ENCODE data around the gene SLC9A5.

The SLC9A5 gene

DNA sequence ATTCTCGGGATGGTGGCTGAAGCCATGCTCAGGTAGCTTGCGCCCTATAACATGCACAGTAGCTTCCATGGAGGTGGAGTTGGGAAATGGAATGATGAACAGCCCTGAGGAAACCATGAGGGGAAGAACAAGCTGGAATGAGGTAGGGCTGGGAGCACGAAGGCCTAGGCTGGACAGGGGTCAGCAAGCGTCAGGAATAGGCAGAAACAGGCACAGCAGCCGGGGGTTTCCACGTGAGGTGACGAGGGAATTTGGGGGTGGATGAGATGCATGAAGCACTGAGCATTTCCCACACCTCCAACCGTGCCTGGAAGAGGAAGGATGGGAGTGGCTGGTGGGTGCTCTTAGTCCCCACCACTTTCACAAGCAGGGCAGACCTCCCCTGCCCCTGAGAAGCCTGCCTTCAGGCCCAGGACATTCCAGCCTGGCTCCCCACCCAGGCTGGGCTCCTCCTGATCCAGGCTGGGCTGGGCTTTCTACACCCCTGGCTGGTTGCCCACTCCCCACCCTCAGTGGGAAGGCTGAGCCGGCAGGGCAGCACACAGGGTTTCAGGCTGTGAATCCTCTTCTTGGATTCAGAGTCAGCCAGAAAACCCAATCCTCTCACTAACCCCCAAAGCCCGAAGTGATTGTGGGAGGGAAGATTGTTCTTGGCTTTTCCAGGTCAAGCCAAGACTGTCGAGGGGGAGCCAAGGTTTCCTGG is 52.5 kb downstream of the SLC9A5 start:
- Histone ChIP-seq H3K9me3 (ENCODE audit: control insufficient read depth, insufficient read depth, low read length) (no peaks in the 10 kb centered on the region), H3K4me3 (ENCODE audit: low read length) (no peak overlapping the region), H3K27ac (ENCODE audit: low read length) (no peak overlapping the region), H3K36me3 (ENCODE audit: control insufficient read depth, insufficient read depth, low read length) (no peaks in the 10 kb centered on the region), H3K27me3 (ENCODE audit: control insufficient read depth, insufficient read depth, low read length) (no peaks in the 10 kb centered on the region), H3K4me1 (ENCODE audit: control insufficient read depth, insufficient read depth, low read length) (no peaks in the 10 kb centered on the region)
- no peak for DNase-seq (ENCODE audit: low read depth, low spot score)
- no CpG with 5 or more reads among the region's 11 CpGs for WGBS (ENCODE audit: insufficient coverage, insufficient read length)

DNA sequence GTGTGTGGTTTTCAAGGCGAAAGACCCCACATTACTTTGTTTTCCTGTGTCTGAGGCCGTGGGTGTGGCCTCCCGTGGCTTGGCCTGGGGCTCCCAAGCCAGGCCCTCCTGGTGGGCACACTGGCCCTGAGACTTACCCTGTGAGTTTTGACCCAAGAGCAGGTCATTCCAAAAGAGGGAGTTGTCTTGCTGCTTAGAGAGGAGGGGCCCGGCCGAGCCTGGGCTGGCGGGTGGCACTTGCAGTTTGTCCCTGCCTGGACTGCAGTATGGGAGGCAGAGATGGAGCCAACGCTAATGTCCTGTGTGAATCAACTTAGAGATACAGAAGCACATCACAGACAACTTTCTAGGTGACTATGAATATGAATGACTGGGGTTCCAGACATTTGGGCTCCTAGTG is 53.3 kb downstream of the SLC9A5 start:
- Histone ChIP-seq H3K27ac (ENCODE audit: low read length) (no peak overlapping the region), H3K36me3 (ENCODE audit: control insufficient read depth, insufficient read depth, low read length) (no peaks in the 10 kb centered on the region), H3K27me3 (ENCODE audit: control insufficient read depth, insufficient read depth, low read length) (no peaks in the 10 kb centered on the region), H3K4me1 (ENCODE audit: control insufficient read depth, insufficient read depth, low read length) (no peaks in the 10 kb centered on the region), H3K9me3 (ENCODE audit: control insufficient read depth, insufficient read depth, low read length) (no peaks in the 10 kb centered on the region), H3K4me3 (ENCODE audit: low read length) (no peak overlapping the region)
- DNase-seq (ENCODE audit: low read depth, low spot score): no peak
- no CpG with 5 or more reads among the region's 7 CpGs for WGBS (ENCODE audit: insufficient coverage, insufficient read length)

DNA sequence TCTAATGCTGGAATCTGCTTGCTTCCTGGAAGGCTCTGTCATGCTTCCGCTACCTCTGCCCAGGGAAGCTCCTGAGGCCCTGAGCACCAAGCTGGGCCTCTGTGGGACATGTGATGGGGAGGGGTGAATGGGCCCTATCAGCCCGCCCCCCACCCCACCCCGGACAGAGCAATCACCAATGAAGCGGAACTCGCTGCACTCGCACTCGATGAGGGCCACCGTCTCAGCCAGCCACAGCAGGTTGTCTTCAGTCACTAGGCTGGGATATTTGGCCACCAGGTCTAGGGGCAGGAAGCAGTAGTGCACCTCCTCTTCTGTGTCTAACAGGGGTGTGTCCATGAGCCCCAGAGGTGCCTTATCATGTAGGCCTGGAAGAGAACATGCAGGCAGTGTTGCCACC is 54.2 kb downstream of the SLC9A5 start:
- WGBS (ENCODE audit: insufficient coverage, insufficient read length): no CpG with 5 or more reads among the region's 8 CpGs
- Histone ChIP-seq H3K4me3 (ENCODE audit: low read length) (no peak overlapping the region), H3K36me3 (ENCODE audit: control insufficient read depth, insufficient read depth, low read length) (no peaks in the 10 kb centered on the region), H3K9me3 (ENCODE audit: control insufficient read depth, insufficient read depth, low read length) (no peaks in the 10 kb centered on the region), H3K27me3 (ENCODE audit: control insufficient read depth, insufficient read depth, low read length) (no peaks in the 10 kb centered on the region), H3K27ac (ENCODE audit: low read length) (no peak overlapping the region), H3K4me1 (ENCODE audit: control insufficient read depth, insufficient read depth, low read length) (no peaks in the 10 kb centered on the region)
- DNase-seq (ENCODE audit: low read depth, low spot score): no peak

DNA sequence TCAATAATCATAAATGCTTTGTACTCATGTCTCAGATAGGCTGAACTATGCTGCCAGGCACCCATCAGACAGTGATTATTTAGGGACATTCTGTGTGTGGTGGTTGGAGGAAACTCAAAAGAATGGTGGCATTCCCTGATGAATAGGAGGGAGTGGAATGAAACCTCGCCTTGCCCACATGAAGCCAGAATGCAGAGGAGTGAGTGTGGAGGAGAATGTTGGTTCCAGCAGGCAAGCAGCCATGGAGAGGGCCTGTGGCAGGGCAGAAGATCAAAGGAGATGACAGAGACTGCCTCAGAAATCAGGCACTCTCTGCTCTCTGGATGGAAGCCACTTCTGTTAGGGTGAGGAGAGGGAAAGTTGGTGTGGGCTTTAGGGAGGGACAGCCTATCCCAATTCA is 55.2 kb downstream of the SLC9A5 start:
- Histone ChIP-seq H3K36me3 (ENCODE audit: control insufficient read depth, insufficient read depth, low read length) (no peaks in the 10 kb centered on the region), H3K27ac (ENCODE audit: low read length) (no peak overlapping the region), H3K9me3 (ENCODE audit: control insufficient read depth, insufficient read depth, low read length) (no peaks in the 10 kb centered on the region), H3K4me3 (ENCODE audit: low read length) (no peak overlapping the region), H3K4me1 (ENCODE audit: control insufficient read depth, insufficient read depth, low read length) (no peaks in the 10 kb centered on the region), H3K27me3 (ENCODE audit: control insufficient read depth, insufficient read depth, low read length) (no peaks in the 10 kb centered on the region)
- WGBS (ENCODE audit: insufficient coverage, insufficient read length): no CpG with 5 or more reads among the region's 1 CpG
- no peak for DNase-seq (ENCODE audit: low read depth, low spot score)

DNA sequence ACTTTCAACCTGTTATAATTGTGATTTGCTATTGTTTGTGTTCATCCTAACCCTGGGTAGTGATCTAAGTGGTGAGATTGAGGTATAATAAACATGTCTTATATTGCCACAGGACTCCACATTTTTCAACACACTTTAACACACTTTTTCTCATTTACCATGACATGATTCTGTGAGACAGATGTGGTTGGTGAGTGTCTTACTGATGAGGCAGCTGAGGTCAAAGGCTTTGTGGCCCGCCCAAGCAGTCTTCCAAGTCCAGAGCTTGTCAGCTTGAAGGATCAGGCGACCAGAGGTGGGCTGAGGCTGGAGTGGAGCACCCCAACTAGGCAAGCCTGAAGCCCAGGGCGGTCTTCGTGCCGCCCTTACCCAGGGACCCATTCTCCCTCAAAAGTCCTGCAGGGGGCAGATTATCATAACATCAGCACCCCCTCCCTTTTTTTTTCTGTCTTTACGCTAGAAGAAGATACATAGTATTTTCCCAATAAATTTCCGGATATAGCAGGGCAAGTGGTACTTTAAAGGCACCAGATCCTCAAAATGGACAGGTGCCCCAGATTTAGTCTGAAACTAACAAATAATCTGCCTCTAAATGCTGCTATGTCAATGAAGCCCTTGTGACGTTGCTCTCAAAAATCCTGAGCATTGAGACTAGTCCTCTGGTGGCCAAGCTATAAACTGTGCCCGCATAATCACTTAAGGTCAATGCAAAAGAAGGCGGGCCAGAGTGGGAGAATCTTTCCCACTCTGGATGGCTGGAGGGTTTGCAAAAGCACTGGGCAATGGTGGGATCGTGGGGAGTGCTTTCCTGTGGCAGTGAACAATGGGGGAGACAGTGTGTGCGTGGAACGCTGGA is 56.7 kb downstream of the SLC9A5 start:
- H3K4me1 ChIP-seq (ENCODE audit: control insufficient read depth, insufficient read depth, low read length): no peaks in the 10 kb centered on the region
- H3K9me3 ChIP-seq (ENCODE audit: control insufficient read depth, insufficient read depth, low read length): no peaks in the 10 kb centered on the region
- WGBS (ENCODE audit: insufficient coverage, insufficient read length): no CpG with 5 or more reads among the region's 13 CpGs
- no peak for DNase-seq (ENCODE audit: low read depth, low spot score)
- H3K27me3 ChIP-seq (ENCODE audit: control insufficient read depth, insufficient read depth, low read length): no peaks in the 10 kb centered on the region
- H3K27ac ChIP-seq (ENCODE audit: low read length): no peak overlapping the region
- no peak overlapping the region for H3K4me3 ChIP-seq (ENCODE audit: low read length)
- no peaks in the 10 kb centered on the region for H3K36me3 ChIP-seq (ENCODE audit: control insufficient read depth, insufficient read depth, low read length)

DNA sequence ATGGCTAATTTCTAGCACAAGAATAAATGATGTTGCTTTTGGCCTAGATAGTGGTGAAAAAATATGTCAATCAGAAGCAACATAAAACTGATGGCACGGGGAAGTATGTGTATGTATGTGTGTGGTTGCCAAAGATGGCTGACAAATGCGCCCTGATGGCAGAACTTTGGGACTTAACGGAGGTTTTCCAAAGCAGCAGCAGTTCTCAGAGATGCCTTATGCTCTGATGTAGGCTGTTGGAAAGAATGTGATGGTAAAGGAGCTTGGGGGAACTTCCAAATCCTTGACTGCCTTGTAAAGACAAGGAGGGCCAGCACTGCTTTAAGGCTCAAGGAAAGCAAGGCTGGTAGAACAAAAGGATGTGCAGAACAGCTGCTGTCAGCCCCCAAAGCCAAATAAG is 61.8 kb downstream of the SLC9A5 start:
- Histone ChIP-seq H3K27me3 (ENCODE audit: control insufficient read depth, insufficient read depth, low read length) (no peaks in the 10 kb centered on the region), H3K4me3 (ENCODE audit: low read length) (no peak overlapping the region), H3K4me1 (ENCODE audit: control insufficient read depth, insufficient read depth, low read length) (no peaks in the 10 kb centered on the region), H3K27ac (ENCODE audit: low read length) (no peak overlapping the region), H3K9me3 (ENCODE audit: control insufficient read depth, insufficient read depth, low read length) (no peaks in the 10 kb centered on the region), H3K36me3 (ENCODE audit: control insufficient read depth, insufficient read depth, low read length) (no peaks in the 10 kb centered on the region)
- WGBS (ENCODE audit: insufficient coverage, insufficient read length): no CpG with 5 or more reads among the region's 3 CpGs
- DNase-seq (ENCODE audit: low read depth, low spot score): no peak

DNA sequence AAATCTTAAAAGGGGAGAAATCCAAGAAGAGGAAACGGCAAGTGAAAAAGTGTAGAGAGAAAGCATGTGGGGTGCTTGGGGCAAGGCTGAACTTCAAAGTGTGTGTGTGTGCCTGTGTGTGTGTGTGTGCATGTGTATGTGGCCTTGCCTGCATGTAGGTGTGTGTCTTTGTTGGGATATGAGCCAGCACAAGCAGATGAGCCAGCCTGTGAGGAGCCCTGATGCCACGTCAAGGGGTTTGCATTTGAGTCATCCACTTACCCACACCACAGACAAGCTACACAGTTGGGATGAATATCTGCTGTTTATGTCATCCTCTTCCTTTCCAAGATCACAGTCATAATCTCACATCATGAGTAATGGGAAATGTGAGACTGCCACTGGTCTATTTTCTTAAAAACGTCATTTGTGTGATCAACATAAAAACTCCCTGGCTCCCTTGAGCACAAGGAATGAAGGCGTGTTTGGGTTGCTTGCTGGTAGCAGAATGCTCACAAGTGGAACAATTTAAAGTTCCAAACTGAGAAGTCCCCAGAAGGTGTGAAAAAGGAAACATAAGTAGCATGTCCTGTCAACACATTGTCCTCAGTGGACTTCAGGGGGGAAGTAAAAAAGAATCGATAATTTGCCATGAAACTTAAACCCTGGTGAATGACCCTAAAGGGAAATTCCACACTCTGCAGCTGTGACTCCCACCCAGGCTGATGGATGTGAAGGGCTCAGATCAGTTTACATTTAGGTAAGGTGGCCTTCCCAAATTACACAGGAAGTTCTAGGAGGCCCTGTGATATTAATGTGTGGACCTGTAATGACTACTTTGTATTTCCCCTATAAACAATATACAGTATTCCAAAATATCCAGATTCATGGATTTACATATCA is 63.1 kb downstream of the SLC9A5 start:
- WGBS (ENCODE audit: insufficient coverage, insufficient read length): no CpG with 5 or more reads among the region's 5 CpGs
- Histone ChIP-seq H3K27ac (ENCODE audit: low read length) (no peak overlapping the region), H3K4me3 (ENCODE audit: low read length) (no peak overlapping the region)

DNA sequence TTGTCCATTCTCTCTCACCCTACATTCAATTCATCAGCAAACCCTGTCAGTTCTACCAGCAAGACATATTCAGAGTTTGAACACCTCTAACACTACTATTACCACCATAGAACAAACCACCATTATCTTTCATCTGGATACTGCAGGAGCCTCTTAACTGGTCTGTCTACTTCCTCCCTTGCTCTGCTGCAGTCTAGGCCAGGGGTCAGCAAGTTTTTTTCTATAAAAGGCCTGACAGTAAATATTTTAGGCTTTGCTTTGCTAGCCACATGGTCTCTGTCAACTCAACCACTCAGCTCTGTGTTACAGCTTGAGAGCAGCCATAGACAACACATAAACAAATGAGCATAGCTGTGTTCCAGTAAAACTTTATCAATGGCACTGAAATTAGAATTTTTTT is 63.9 kb downstream of the SLC9A5 start:
- Histone ChIP-seq H3K27me3 (ENCODE audit: control insufficient read depth, insufficient read depth, low read length) (no peaks in the 10 kb centered on the region), H3K27ac (ENCODE audit: low read length) (no peak overlapping the region), H3K36me3 (ENCODE audit: control insufficient read depth, insufficient read depth, low read length) (no peaks in the 10 kb centered on the region), H3K4me3 (ENCODE audit: low read length) (no peak overlapping the region), H3K4me1 (ENCODE audit: control insufficient read depth, insufficient read depth, low read length) (no peaks in the 10 kb centered on the region), H3K9me3 (ENCODE audit: control insufficient read depth, insufficient read depth, low read length) (no peaks in the 10 kb centered on the region)
- no peak for DNase-seq (ENCODE audit: low read depth, low spot score)

More for the DNA sequence above, 63.1 kb downstream of the SLC9A5 start:
- no peak for DNase-seq (ENCODE audit: low read depth, low spot score)
- H3K9me3 ChIP-seq (ENCODE audit: control insufficient read depth, insufficient read depth, low read length): no peaks in the 10 kb centered on the region
- no peaks in the 10 kb centered on the region for H3K36me3 ChIP-seq (ENCODE audit: control insufficient read depth, insufficient read depth, low read length)
- H3K27me3 ChIP-seq (ENCODE audit: control insufficient read depth, insufficient read depth, low read length): no peaks in the 10 kb centered on the region
- H3K4me1 ChIP-seq (ENCODE audit: control insufficient read depth, insufficient read depth, low read length): no peaks in the 10 kb centered on the region

DNA sequence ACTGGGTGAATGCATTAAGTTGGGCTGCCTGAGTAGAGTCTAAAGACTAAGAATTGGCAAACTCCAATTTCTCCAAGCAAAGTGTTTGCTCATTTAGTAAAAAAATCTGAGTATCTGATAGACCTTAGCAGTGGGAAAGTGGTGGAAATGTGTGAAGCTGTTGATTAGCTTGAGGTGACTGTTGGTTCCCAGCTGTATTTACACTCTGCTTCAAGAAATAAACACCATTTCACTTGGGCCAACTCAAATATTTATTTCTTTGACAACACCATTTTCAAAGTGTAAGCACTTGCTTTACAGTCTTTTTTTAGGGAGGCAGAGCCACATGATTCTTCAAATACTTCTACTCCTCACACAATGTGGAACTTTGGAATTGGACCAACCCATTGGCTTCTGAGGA is 69.1 kb downstream of the SLC9A5 start:
- H3K4me3 ChIP-seq (ENCODE audit: low read length): no peak overlapping the region
- H3K4me1 ChIP-seq (ENCODE audit: control insufficient read depth, insufficient read depth, low read length): no peaks in the 10 kb centered on the region
- DNase-seq (ENCODE audit: low read depth, low spot score): no peak
- no peaks in the 10 kb centered on the region for H3K9me3 ChIP-seq (ENCODE audit: control insufficient read depth, insufficient read depth, low read length)
- no peaks in the 10 kb centered on the region for H3K36me3 ChIP-seq (ENCODE audit: control insufficient read depth, insufficient read depth, low read length)
- H3K27ac ChIP-seq (ENCODE audit: low read length): no peak overlapping the region
- 0 out of 2 replicates have a peak, but pooled peaks cover 1% of the 10 kb centered on the region for H3K27me3 ChIP-seq (ENCODE audit: control insufficient read depth, insufficient read depth, low read length)

All from iPS DF 6.9 (cell line).